NCI-H526 (cell line): ENCODE results near the gene S100A1.
A peak's percentile ranks its signal among the peaks of the same experiment; 100 is the strongest.
"Not testable (repeated sequence)": the region's sequence is repeated elsewhere in the genome, so short reads cannot be mapped to it uniquely, and the experiment has no call there.

ENCODE experiments used
- DNase-seq, 2 experiments: peaks; one replicate each; lab custom pipeline; 2025; lab: John Stamatoyannopoulos, UW

Gene S100A1

GRCh38 chr1:153631047-153632022 is 3.1 kb downstream of the S100A1 start:
- DNase-seq = no peak

GRCh38 chr1:153633161-153633753 is 5.0 kb downstream of the S100A1 start:
- no peak for DNase-seq

- DNase-seq = peak; percentile 99 to 100
Observed at GRCh38 chr1:153633754-153634665, 5.8 kb downstream of the S100A1 start, which contains the start of gene CHTOP. TSS of gene CHTOP (plus strand) at chr1:153634066. CDS start at chr1:153636589, 2,523 bp downstream.

GRCh38 chr1:153635872-153636271 is 7.6 kb downstream of the S100A1 start:
- no peak for DNase-seq

GRCh38 chr1:153636312-153636711 is 8.1 kb downstream of the S100A1 start:
- no peak for DNase-seq

GRCh38 chr1:153638261-153638660 is 10.0 kb downstream of the S100A1 start:
- DNase-seq = no peak

- no peak for DNase-seq
Observed at GRCh38 chr1:153639280-153639679, 11.0 kb downstream of the S100A1 start.

GRCh38 chr1:153640213-153640612 is 12.0 kb downstream of the S100A1 start:
- not testable (repeated sequence) for DNase-seq

- DNase-seq = no peak
Observed at GRCh38 chr1:153640861-153641260, 12.6 kb downstream of the S100A1 start.

GRCh38 chr1:153642161-153642560 is 13.9 kb downstream of the S100A1 start:
- DNase-seq = no peak

GRCh38 chr1:153643100-153643499 is 14.9 kb downstream of the S100A1 start:
- no peak for DNase-seq

- no peak for DNase-seq
Observed at GRCh38 chr1:153643816-153644215, 15.6 kb downstream of the S100A1 start.

- DNase-seq = no peak
Observed at GRCh38 chr1:153646672-153647345, 18.6 kb downstream of the S100A1 start.

GRCh38 chr1:153647346-153647714 is 19.1 kb downstream of the S100A1 start:
- DNase-seq = peak in 1 of 2 experiments; percentile 39

- no peak for DNase-seq
Observed at GRCh38 chr1:153648000-153648643, 19.9 kb downstream of the S100A1 start.

GRCh38 chr1:153649137-153649862 is 21.1 kb downstream of the S100A1 start:
- no peak for DNase-seq

GRCh38 chr1:153649863-153650235 is 21.6 kb downstream of the S100A1 start:
- DNase-seq = no peak

GRCh38 chr1:153651771-153652170 is 23.5 kb downstream of the S100A1 start:
- no peak for DNase-seq

- no peak for DNase-seq
Observed at GRCh38 chr1:153652805-153653500, 24.7 kb downstream of the S100A1 start.

- DNase-seq = no peak
Observed at GRCh38 chr1:153655333-153655732, 27.1 kb downstream of the S100A1 start.
